ENCODE results near the gene CCDC30. TPM values are rescaled to one million over a fixed set of nuclear protein-coding genes. Genes with fewer than 3 reads are reported as not detected.

Gene CCDC30
- total and polyA plus RNA-seq, 9 of the 15 experiments (the other 6 are each of a cell fraction or from before 2014, with no cell fraction given) = 0.05 to 0.91 (median 0.24) TPM

- TF ChIP-seq ELF4 (CRISPR knock-in tag; IDR thresholded peaks at IDR 0.05) (no peak), SMARCA4 (IDR thresholded peaks at IDR 0.05) (no peak), ZNF518B (CRISPR knock-in tag; IDR thresholded peaks at IDR 0.05) (no peak), MIER1 (IDR thresholded peaks at IDR 0.05; ENCODE audit: low read depth) (no peak), ARID3B (CRISPR knock-in tag; IDR thresholded peaks at IDR 0.05; ENCODE audit: borderline replicate concordance) (no peak), ID3 (CRISPR knock-in tag; IDR thresholded peaks at IDR 0.05) (no peak), ID3 (tag; IDR thresholded peaks at IDR 0.05) (no peak), SNAPC5 (CRISPR knock-in tag; IDR thresholded peaks at IDR 0.05) (no peak), NONO (IDR thresholded peaks at IDR 0.05; ENCODE audit: low read depth in 2 of 2, low read length in 1 of 2) (no peak), PTRF (tag; IDR thresholded peaks at IDR 0.05) (no peak), MBD1 (CRISPR knock-in tag; IDR thresholded peaks at IDR 0.05) (peak; percentile 62; the same call in 1 of the 2 replicates), NFRKB (IDR thresholded peaks at IDR 0.05; ENCODE audit: low read depth) (0 out of 2 replicates have a peak, but pooled peaks have one; percentile 65), GATAD2A (IDR thresholded peaks at IDR 0.05) (no peak), C11orf30 (IDR thresholded peaks at IDR 0.05; ENCODE audit: low read depth) (no peak), ZNF282 (CRISPR knock-in tag; IDR thresholded peaks at IDR 0.05) (no peak), MCM5 (IDR thresholded peaks at IDR 0.05; ENCODE audit: low read depth) (no peak), HDAC1 (IDR thresholded peaks at IDR 0.05) (peak in 1 of 2 experiments; percentile 63; a peak in 1 of 4 replicates), GTF2E2 (tag; IDR thresholded peaks at IDR 0.05) (no peak), ZC3H11A (IDR thresholded peaks at IDR 0.05; ENCODE audit: low read depth, low read length) (no peak), LARP7 (IDR thresholded peaks at IDR 0.05) (no peak)
Observed at GRCh38 chr1:42456010-42456753, 6.9 kb upstream of the CCDC30 start, which contains the start of the genes PPCS and ZMYND12 (continued).
